Measurements from ENCODE around the gene DHRS1.

DNA sequence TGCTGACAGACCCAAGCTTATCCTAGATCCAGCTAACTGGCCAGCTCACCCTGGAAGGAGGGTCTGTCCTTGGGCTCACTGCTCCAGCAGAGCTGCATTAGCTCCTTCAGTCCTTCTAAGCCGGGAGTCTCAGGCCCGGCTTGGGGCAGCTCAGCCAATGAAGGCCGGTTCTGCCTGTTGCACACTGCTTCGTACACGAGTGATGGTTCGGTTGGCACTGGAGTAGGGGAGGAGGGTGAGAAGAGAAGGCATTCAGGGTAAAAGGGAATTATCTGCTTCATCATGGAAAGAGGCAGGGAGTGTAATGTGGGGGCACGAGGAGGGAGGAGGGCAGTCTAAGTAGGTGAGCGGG, 38.2 kb upstream of the DHRS1 start:
- TF ChIP-seq, protein P1, sequence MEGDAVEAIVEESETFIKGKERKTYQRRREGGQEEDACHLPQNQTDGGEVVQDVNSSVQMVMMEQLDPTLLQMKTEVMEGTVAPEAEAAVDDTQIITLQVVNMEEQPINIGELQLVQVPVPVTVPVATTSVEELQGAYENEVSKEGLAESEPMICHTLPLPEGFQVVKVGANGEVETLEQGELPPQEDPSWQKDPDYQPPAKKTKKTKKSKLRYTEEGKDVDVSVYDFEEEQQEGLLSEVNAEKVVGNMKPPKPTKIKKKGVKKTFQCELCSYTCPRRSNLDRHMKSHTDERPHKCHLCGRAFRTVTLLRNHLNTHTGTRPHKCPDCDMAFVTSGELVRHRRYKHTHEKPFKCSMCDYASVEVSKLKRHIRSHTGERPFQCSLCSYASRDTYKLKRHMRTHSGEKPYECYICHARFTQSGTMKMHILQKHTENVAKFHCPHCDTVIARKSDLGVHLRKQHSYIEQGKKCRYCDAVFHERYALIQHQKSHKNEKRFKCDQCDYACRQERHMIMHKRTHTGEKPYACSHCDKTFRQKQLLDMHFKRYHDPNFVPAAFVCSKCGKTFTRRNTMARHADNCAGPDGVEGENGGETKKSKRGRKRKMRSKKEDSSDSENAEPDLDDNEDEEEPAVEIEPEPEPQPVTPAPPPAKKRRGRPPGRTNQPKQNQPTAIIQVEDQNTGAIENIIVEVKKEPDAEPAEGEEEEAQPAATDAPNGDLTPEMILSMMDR (conservative IDR thresholded peaks at IDR 0.05): no peak
- TF ChIP-seq EZH2 (IDR thresholded peaks at IDR 0.05; ENCODE audit: low read depth): no peak

Measured in PC-9 (cell line).